HG03175 (cell line): ENCODE results near the gene ATP10A.

Experiments
- ATAC-seq: cut with Tn5 transposase; IDR thresholded peaks from one replicate; pipeline ENCODE4 v1.9.1; 2021; ENCODE audit warnings: mild to moderate bottlenecking, moderate library complexity; ENCODE audit not compliant: unreplicated experiment

ATP10A gene

GRCh38 chr15:25690673-25691543 is 172.2 kb downstream of the ATP10A start:
- ATAC-seq = no peak

GRCh38 chr15:25689592-25689991 is 173.5 kb downstream of the ATP10A start:
- ATAC-seq = no peak

GRCh38 chr15:25688166-25688565 is 175.0 kb downstream of the ATP10A start:
- no peak for ATAC-seq

- ATAC-seq = no peak
These were observed 175.4 kb downstream of the ATP10A start for GRCh38 chr15:25687689-25688088.

GRCh38 chr15:25687276-25687675 is 175.9 kb downstream of the ATP10A start:
- no peak for ATAC-seq

GRCh38 chr15:25686780-25687179 is 176.3 kb downstream of the ATP10A start:
- no peak for ATAC-seq

GRCh38 chr15:25684521-25685431 is 178.4 kb downstream of the ATP10A start:
- no peak for ATAC-seq

- ATAC-seq = no peak
These were observed 179.2 kb downstream of the ATP10A start for GRCh38 chr15:25683911-25684310.

- ATAC-seq = no peak
These were observed 179.7 kb downstream of the ATP10A start for GRCh38 chr15:25683415-25683814.

GRCh38 chr15:25682340-25682739 is 180.8 kb downstream of the ATP10A start:
- ATAC-seq = no peak

GRCh38 chr15:25680686-25681025 is 182.5 kb downstream of the ATP10A start:
- no peak for ATAC-seq

GRCh38 chr15:25679964-25680685 is 183.0 kb downstream of the ATP10A start:
- ATAC-seq = no peak

GRCh38 chr15:25679492-25679891 is 183.6 kb downstream of the ATP10A start:
- no peak for ATAC-seq

- ATAC-seq = no peak
These were observed 184.6 kb downstream of the ATP10A start for GRCh38 chr15:25678500-25678855.

- no peak for ATAC-seq
These were observed 185.2 kb downstream of the ATP10A start for GRCh38 chr15:25677719-25678499.

GRCh38 chr15:25676070-25676469 is 187.1 kb downstream of the ATP10A start:
- no peak for ATAC-seq

- no peak for ATAC-seq
These were observed 187.7 kb downstream of the ATP10A start for GRCh38 chr15:25675396-25675795.

GRCh38 chr15:25674913-25675312 is 188.2 kb downstream of the ATP10A start:
- no peak for ATAC-seq

- no peak for ATAC-seq
These were observed 189.2 kb downstream of the ATP10A start for GRCh38 chr15:25673972-25674371.

GRCh38 chr15:25673351-25673750 is 189.8 kb downstream of the ATP10A start:
- no peak for ATAC-seq

- no peak for ATAC-seq
These were observed 192.0 kb downstream of the ATP10A start for GRCh38 chr15:25671132-25671531.
